ENCODE data around the gene FRMPD4.

Gene FRMPD4

DNA sequence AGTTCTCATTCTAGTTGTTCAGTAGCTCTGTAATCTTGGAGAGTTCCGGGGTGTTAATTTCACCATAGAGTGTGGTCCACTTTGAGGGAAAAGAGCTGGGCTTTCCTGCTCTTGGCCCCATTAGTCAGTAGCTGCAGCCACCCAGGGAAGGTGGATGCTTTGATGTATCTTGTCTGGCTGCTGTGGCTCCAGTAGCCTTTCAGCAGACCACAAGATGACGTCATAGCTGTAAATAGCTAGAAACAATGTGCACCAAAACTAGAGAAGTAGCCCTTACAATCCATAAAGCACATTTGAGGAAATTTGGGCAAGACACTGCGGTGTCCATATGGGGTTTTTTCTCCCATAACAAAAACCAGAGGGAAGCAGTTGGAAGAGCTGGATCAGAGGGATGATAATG, 620.0 kb downstream of the FRMPD4 start:
- no peak overlapping the region for H2AFZ ChIP-seq (ENCODE audit: low read length)
- no peaks in the 10 kb centered on the region for H3K9me3 ChIP-seq (ENCODE audit: insufficient read depth, low read depth, low read length)

GRCh38 chrX:12767856-12768255, 629.6 kb downstream of the FRMPD4 start:
- no peak for TF ChIP-seq CTCF (conservative IDR thresholded peaks at IDR 0.05; ENCODE audit: low read length)
- no peak for TF ChIP-seq EZH2phosphoT487 (IDR thresholded peaks at IDR 0.05; ENCODE audit: borderline replicate concordance)
- no peaks in the 10 kb centered on the region for H3K27me3 ChIP-seq (ENCODE audit: insufficient read depth, low read length, poor library complexity, severe bottlenecking)

More for the DNA sequence above, 620.0 kb downstream of the FRMPD4 start:
- no peaks in the 10 kb centered on the region for H3F3A ChIP-seq (ENCODE audit: low read depth)
- H3K27me3 ChIP-seq (ENCODE audit: insufficient read depth, low read length, poor library complexity, severe bottlenecking): no peaks in the 10 kb centered on the region
- H3K36me3 ChIP-seq (ENCODE audit: insufficient read depth, low read length): no peaks in the 10 kb centered on the region
- no peak overlapping the region for H3K4me2 ChIP-seq (ENCODE audit: low read depth, low read length, poor library complexity, severe bottlenecking)
- no peaks in the 10 kb centered on the region for H4K20me1 ChIP-seq (ENCODE audit: insufficient read depth, low read length, poor library complexity, severe bottlenecking)
- H3K4me1 ChIP-seq (ENCODE audit: insufficient read depth, low read length, poor library complexity, severe bottlenecking): no peaks in the 10 kb centered on the region
- no peak overlapping the region for H3K9ac ChIP-seq (ENCODE audit: low read depth, low read length, poor library complexity, severe bottlenecking)
- no peak for TF ChIP-seq EZH2phosphoT487 (IDR thresholded peaks at IDR 0.05; ENCODE audit: borderline replicate concordance)
- TF ChIP-seq CTCF (conservative IDR thresholded peaks at IDR 0.05; ENCODE audit: low read length): no peak
- H3K4me3 ChIP-seq (ENCODE audit: low read length, poor library complexity, severe bottlenecking): no peak overlapping the region
- no peaks in the 10 kb centered on the region for H3K9me2 ChIP-seq (replicated peaks; ENCODE audit: low read depth, low read length)
- H3K79me2 ChIP-seq (ENCODE audit: insufficient read depth, low read length): no peaks in the 10 kb centered on the region

GRCh38 chrX:12768491-12768890, 630.2 kb downstream of the FRMPD4 start:
- H3K9me3 ChIP-seq (ENCODE audit: insufficient read depth, low read depth, low read length): no peaks in the 10 kb centered on the region
- H4K20me1 ChIP-seq (ENCODE audit: insufficient read depth, low read length, poor library complexity, severe bottlenecking): no peaks in the 10 kb centered on the region
- H3K4me2 ChIP-seq (ENCODE audit: low read depth, low read length, poor library complexity, severe bottlenecking): no peak overlapping the region
- H2AFZ ChIP-seq (ENCODE audit: low read length): no peak overlapping the region
- H3K27me3 ChIP-seq (ENCODE audit: insufficient read depth, low read length, poor library complexity, severe bottlenecking): no peaks in the 10 kb centered on the region
- peak; percentile 29 for TF ChIP-seq CTCF (conservative IDR thresholded peaks at IDR 0.05; ENCODE audit: low read length)
- no peak for TF ChIP-seq EZH2phosphoT487 (IDR thresholded peaks at IDR 0.05; ENCODE audit: borderline replicate concordance)
- H3K9ac ChIP-seq (ENCODE audit: low read depth, low read length, poor library complexity, severe bottlenecking): no peak overlapping the region
- H3F3A ChIP-seq (ENCODE audit: low read depth): no peaks in the 10 kb centered on the region
- no peaks in the 10 kb centered on the region for H3K4me1 ChIP-seq (ENCODE audit: insufficient read depth, low read length, poor library complexity, severe bottlenecking)
- H3K9me2 ChIP-seq (replicated peaks; ENCODE audit: low read depth, low read length): no peaks in the 10 kb centered on the region
- H3K36me3 ChIP-seq (ENCODE audit: insufficient read depth, low read length): no peaks in the 10 kb centered on the region
- no peak overlapping the region for H3K4me3 ChIP-seq (ENCODE audit: low read length, poor library complexity, severe bottlenecking)
- no peaks in the 10 kb centered on the region for H3K79me2 ChIP-seq (ENCODE audit: insufficient read depth, low read length)

More at GRCh38 chrX:12767856-12768255, 629.6 kb downstream of the FRMPD4 start:
- Histone ChIP-seq H3K4me3 (ENCODE audit: low read length, poor library complexity, severe bottlenecking) (no peak overlapping the region), H3K4me2 (ENCODE audit: low read depth, low read length, poor library complexity, severe bottlenecking) (no peak overlapping the region), H3K79me2 (ENCODE audit: insufficient read depth, low read length) (no peaks in the 10 kb centered on the region), H3K36me3 (ENCODE audit: insufficient read depth, low read length) (no peaks in the 10 kb centered on the region), H4K20me1 (ENCODE audit: insufficient read depth, low read length, poor library complexity, severe bottlenecking) (no peaks in the 10 kb centered on the region), H3K4me1 (ENCODE audit: insufficient read depth, low read length, poor library complexity, severe bottlenecking) (no peaks in the 10 kb centered on the region), H3K9ac (ENCODE audit: low read depth, low read length, poor library complexity, severe bottlenecking) (no peak overlapping the region), H3K9me2 (replicated peaks; ENCODE audit: low read depth, low read length) (no peaks in the 10 kb centered on the region), H3F3A (ENCODE audit: low read depth) (no peaks in the 10 kb centered on the region), H3K9me3 (ENCODE audit: insufficient read depth, low read depth, low read length) (no peaks in the 10 kb centered on the region), H2AFZ (ENCODE audit: low read length) (no peak overlapping the region)
